HepG2 (cell line): Measurements from ENCODE around the gene ZNF101. TPM values are rescaled to one million over a fixed set of nuclear protein-coding genes. Genes with fewer than 3 reads are reported as not detected.

Experiments
- ARNT2 ChIP-seq: sonication (generic); formaldehyde crosslinking; IDR thresholded peaks from 2 replicates; pipeline ENCODE4 v1.8.0; 2022; ENCODE audit warnings: mild to moderate bottlenecking, low read depth, missing genetic modification reagents, moderate library complexity
- CHD4 ChIP-seq: fragments of 200-600 bp; sonication (generic); IDR thresholded peaks from 2 replicates; pipeline ENCODE4 v1.7.0; 2017; ENCODE audit warnings: mild to moderate bottlenecking, low read length, borderline replicate concordance
- DNMT1 ChIP-seq: sonication (generic); formaldehyde crosslinking; IDR thresholded peaks from 2 replicates; pipeline ENCODE4 v1.5.1; 2020; ENCODE audit warnings: mild to moderate bottlenecking, missing genetic modification reagents
- FOXA3 ChIP-seq: IDR thresholded peaks from 2 replicates; pipeline ENCODE4 v1.6.1; 2016; ENCODE audit warnings: missing genetic modification reagents, missing compliant biosample characterization
- FOXO1 ChIP-seq: sonication (generic); formaldehyde crosslinking; IDR thresholded peaks from 2 replicates; pipeline ENCODE4 v1.4.0; 2020; ENCODE audit warnings: missing genetic modification reagents
- HMG20B ChIP-seq: conservative IDR thresholded peaks from 2 replicates; pipeline ENCODE4 v1.6.1; 2016; ENCODE audit warnings: missing genetic modification reagents, missing compliant biosample characterization
- IRX3 ChIP-seq: sonication (generic); formaldehyde crosslinking; IDR thresholded peaks from 2 replicates; pipeline ENCODE4 v1.8.1; 2023; ENCODE audit warnings: mild to moderate bottlenecking, low read depth, missing genetic modification reagents, borderline replicate concordance
- KDM3A ChIP-seq: IDR thresholded peaks from 2 replicates; pipeline ENCODE4 v1.6.1; 2018; ENCODE audit warnings: low read depth, missing compliant biosample characterization
- NKX3-1 ChIP-seq: sonication (generic); formaldehyde crosslinking; IDR thresholded peaks from 2 replicates; pipeline ENCODE4 v1.5.0; 2020; ENCODE audit warnings: missing genetic modification reagents
- PHF5A ChIP-seq: IDR thresholded peaks from one replicate; pipeline ENCODE4 v1.6.1; 2018; ENCODE audit warnings: low read depth, missing genetic modification reagents; ENCODE audit not compliant: unreplicated experiment
- RFX3 ChIP-seq: IDR thresholded peaks from 2 replicates; pipeline ENCODE4 v1.6.1; 2016; ENCODE audit warnings: missing biosample characterization, missing genetic modification reagents
- USF2 ChIP-seq, 2 experiments: sonication (generic) in 1 of 2; formaldehyde crosslinking in 1 of 2; IDR thresholded peaks; 2 replicates each; pipeline versions ENCODE4 v1.5.1 to v1.6.1; 2011 to 2020; ENCODE audit warnings: borderline replicate concordance in 1 of 2, low read depth in 1 of 2, low read length in 1 of 2, mild to moderate bottlenecking in 1 of 2, missing genetic modification reagents in 1 of 2, moderate library complexity in 1 of 2
- ZNF280D ChIP-seq: sonication (generic); formaldehyde crosslinking; IDR thresholded peaks from 2 replicates; pipeline ENCODE4 v1.5.1; 2020; ENCODE audit warnings: mild to moderate bottlenecking, missing genetic modification reagents
- ZNF569 ChIP-seq: sonication (generic); formaldehyde crosslinking; IDR thresholded peaks from 2 replicates; pipeline ENCODE4 v1.5.0; 2020; ENCODE audit warnings: mild to moderate bottlenecking, missing genetic modification reagents, moderate library complexity, borderline replicate concordance
- ZNF773 ChIP-seq: sonication (generic); formaldehyde crosslinking; IDR thresholded peaks from 2 replicates; pipeline ENCODE4 v1.4.0; 2020; ENCODE audit warnings: missing genetic modification reagents, borderline replicate concordance
- polyA plus RNA-seq, 8 experiments: library from polyadenylated mRNA; depleted of rRNA in 3 of 8; stranded (reverse) in 7 of 8; unstranded in 1 of 8; fragments of >200 nt; fragmentation: Illumina TruSeq in 4 of 8; extraction: Trizol in 4 of 8; gene quantifications; 2 replicates each; pipeline versions ENCODE4 v1.2.1 to v1.2.3, GENCODE V29; 2011 to 2016; ENCODE audit warnings: low read depth in 4 of 8, missing spikeins in 1 of 8, mixed read lengths in 1 of 8; ENCODE audit not compliant: insufficient read depth in 1 of 8
- total RNA-seq, 5 experiments: library from RNA; depleted of rRNA; stranded (reverse); fragments of >200 nt; fragmentation: Illumina TruSeq; extraction: Trizol; gene quantifications; 2 replicates each; pipeline ENCODE4 v1.2.3, GENCODE V29; 2016; ENCODE audit warnings: low read depth in 1 of 5
- TF ChIP-seq, protein P1 (sequence below): IDR thresholded peaks from 2 replicates; pipeline ENCODE4 v1.6.1; 2016; ENCODE audit warnings: low read depth, missing genetic modification reagents, missing compliant biosample characterization

The ZNF101 gene
- total and polyA plus RNA-seq, 2 of the 13 experiments (the other 11 are each of a cell fraction or from before 2014, with no cell fraction given): 12.9 to 28.9 TPM

GRCh38 chr19:19668230-19669012 is at the start of gene ZNF101 (continued):
- TF ChIP-seq, protein P1, sequence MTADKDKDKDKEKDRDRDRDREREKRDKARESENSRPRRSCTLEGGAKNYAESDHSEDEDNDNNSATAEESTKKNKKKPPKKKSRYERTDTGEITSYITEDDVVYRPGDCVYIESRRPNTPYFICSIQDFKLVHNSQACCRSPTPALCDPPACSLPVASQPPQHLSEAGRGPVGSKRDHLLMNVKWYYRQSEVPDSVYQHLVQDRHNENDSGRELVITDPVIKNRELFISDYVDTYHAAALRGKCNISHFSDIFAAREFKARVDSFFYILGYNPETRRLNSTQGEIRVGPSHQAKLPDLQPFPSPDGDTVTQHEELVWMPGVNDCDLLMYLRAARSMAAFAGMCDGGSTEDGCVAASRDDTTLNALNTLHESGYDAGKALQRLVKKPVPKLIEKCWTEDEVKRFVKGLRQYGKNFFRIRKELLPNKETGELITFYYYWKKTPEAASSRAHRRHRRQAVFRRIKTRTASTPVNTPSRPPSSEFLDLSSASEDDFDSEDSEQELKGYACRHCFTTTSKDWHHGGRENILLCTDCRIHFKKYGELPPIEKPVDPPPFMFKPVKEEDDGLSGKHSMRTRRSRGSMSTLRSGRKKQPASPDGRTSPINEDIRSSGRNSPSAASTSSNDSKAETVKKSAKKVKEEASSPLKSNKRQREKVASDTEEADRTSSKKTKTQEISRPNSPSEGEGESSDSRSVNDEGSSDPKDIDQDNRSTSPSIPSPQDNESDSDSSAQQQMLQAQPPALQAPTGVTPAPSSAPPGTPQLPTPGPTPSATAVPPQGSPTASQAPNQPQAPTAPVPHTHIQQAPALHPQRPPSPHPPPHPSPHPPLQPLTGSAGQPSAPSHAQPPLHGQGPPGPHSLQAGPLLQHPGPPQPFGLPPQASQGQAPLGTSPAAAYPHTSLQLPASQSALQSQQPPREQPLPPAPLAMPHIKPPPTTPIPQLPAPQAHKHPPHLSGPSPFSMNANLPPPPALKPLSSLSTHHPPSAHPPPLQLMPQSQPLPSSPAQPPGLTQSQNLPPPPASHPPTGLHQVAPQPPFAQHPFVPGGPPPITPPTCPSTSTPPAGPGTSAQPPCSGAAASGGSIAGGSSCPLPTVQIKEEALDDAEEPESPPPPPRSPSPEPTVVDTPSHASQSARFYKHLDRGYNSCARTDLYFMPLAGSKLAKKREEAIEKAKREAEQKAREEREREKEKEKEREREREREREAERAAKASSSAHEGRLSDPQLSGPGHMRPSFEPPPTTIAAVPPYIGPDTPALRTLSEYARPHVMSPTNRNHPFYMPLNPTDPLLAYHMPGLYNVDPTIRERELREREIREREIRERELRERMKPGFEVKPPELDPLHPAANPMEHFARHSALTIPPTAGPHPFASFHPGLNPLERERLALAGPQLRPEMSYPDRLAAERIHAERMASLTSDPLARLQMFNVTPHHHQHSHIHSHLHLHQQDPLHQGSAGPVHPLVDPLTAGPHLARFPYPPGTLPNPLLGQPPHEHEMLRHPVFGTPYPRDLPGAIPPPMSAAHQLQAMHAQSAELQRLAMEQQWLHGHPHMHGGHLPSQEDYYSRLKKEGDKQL (CRISPR knock-in tag): 0 out of 2 replicates have a peak, but pooled peaks have one; percentile 26
- TF ChIP-seq HMG20B (CRISPR knock-in tag): no peak
- peak; percentile 34 for TF ChIP-seq PHF5A (CRISPR knock-in tag)
- TF ChIP-seq NKX3-1: no peak
- TF ChIP-seq CHD4: no peak
- no peak for TF ChIP-seq ZNF773
- TF ChIP-seq FOXO1 (CRISPR knock-in tag): peak; percentile 91
- no peak for TF ChIP-seq USF2 (IDR thresholded peaks at IDR 0.05; ENCODE audit: low read depth, low read length)
- TF ChIP-seq USF2 (CRISPR knock-in tag; IDR thresholded peaks at IDR 0.05; ENCODE audit: borderline replicate concordance): no peak
- no peak for TF ChIP-seq ZNF569 (CRISPR knock-in tag)
- TF ChIP-seq ARNT2 (CRISPR knock-in tag): no peak; the same call in 1 of the 2 replicates
- TF ChIP-seq KDM3A (CRISPR knock-in tag): no peak
- no peak for TF ChIP-seq DNMT1
- no peak for TF ChIP-seq FOXA3 (CRISPR knock-in tag)
- no peak for TF ChIP-seq RFX3
- peak; percentile 53; the same call in 1 of the 2 replicates for TF ChIP-seq ZNF280D (CRISPR knock-in tag)
- TF ChIP-seq IRX3 (CRISPR knock-in tag): no peak
